Activated CD8-positive, alpha-beta memory T cell treated with anti-CD3 and anti-CD28 coated beads, Interleukin-2, amount 50 U/mL, for 1 hour (primary cell): ENCODE data around the gene RABGAP1L.
"Not testable (repeated sequence)": the region's sequence is repeated elsewhere in the genome, so short reads cannot be mapped to it uniquely, and the experiment has no call there.

Experiments
- DNase-seq: peaks from one replicate; pipeline ENCODE4 v3.0.0-alpha.2; 2020; ENCODE audit errors: extremely low read depth

Gene RABGAP1L

GRCh38 chr1:174242856-174243255 is 83.5 kb downstream of the RABGAP1L start:
- no peak for DNase-seq

- DNase-seq: no peak
Observed at GRCh38 chr1:174243451-174244000, 84.2 kb downstream of the RABGAP1L start.

- DNase-seq: no peak
Observed at GRCh38 chr1:174244017-174244416, 84.7 kb downstream of the RABGAP1L start.

- DNase-seq: no peak
Observed at GRCh38 chr1:174247472-174247871, 88.2 kb downstream of the RABGAP1L start.

- no peak for DNase-seq
Observed at GRCh38 chr1:174248041-174248440, 88.7 kb downstream of the RABGAP1L start.

- DNase-seq: not testable (repeated sequence)
Observed at GRCh38 chr1:174256386-174256785, 97.1 kb downstream of the RABGAP1L start.

- peak; percentile 3 for DNase-seq
Observed at GRCh38 chr1:174258148-174258550, 98.8 kb downstream of the RABGAP1L start.

GRCh38 chr1:174262349-174263241 is 103.3 kb downstream of the RABGAP1L start:
- no peak for DNase-seq

GRCh38 chr1:174265282-174265681 is 106.0 kb downstream of the RABGAP1L start:
- DNase-seq: no peak

GRCh38 chr1:174266476-174266875 is 107.2 kb downstream of the RABGAP1L start:
- no peak for DNase-seq

GRCh38 chr1:174266991-174267612 is 107.8 kb downstream of the RABGAP1L start:
- DNase-seq: no peak

- DNase-seq: no peak
Observed at GRCh38 chr1:174269989-174270651, 110.8 kb downstream of the RABGAP1L start.

- no peak for DNase-seq
Observed at GRCh38 chr1:174273190-174273589, 113.9 kb downstream of the RABGAP1L start.

GRCh38 chr1:174273776-174274175 is 114.5 kb downstream of the RABGAP1L start:
- DNase-seq: no peak

GRCh38 chr1:174274452-174274851 is 115.1 kb downstream of the RABGAP1L start:
- DNase-seq: no peak

- DNase-seq: no peak
Observed at GRCh38 chr1:174274884-174275283, 115.6 kb downstream of the RABGAP1L start.

- DNase-seq: no peak
Observed at GRCh38 chr1:174276087-174276486, 116.8 kb downstream of the RABGAP1L start.

GRCh38 chr1:174284052-174284451 is 124.7 kb downstream of the RABGAP1L start:
- DNase-seq: no peak

- no peak for DNase-seq
Observed at GRCh38 chr1:174286042-174286441, 126.7 kb downstream of the RABGAP1L start.

GRCh38 chr1:174289644-174290310 is 130.5 kb downstream of the RABGAP1L start:
- DNase-seq: no peak

- no peak for DNase-seq
Observed at GRCh38 chr1:174291059-174291458, 131.7 kb downstream of the RABGAP1L start.

- DNase-seq: no peak
Observed at GRCh38 chr1:174296309-174296708, 137.0 kb downstream of the RABGAP1L start.
